HEK293T (cell line): Measurements from ENCODE around the gene SDHA.

Experiments used
- BHLHE40 ChIP-seq: fragments of 450-650 bp; IDR thresholded peaks from 2 replicates; pipeline ENCODE4 v1.6.1; 2016; ENCODE audit warnings: mild to moderate bottlenecking, moderate library complexity, borderline replicate concordance
- ELF4 ChIP-seq: fragments of 450-650 bp; IDR thresholded peaks from 2 replicates; pipeline ENCODE4 v1.6.1; 2017; ENCODE audit warnings: antibody characterized with exemption
- FOXA1 ChIP-seq: fragments of 450-650 bp; IDR thresholded peaks from 2 replicates; pipeline ENCODE4 v1.6.1; 2016; ENCODE audit warnings: mild to moderate bottlenecking
- SUZ12 ChIP-seq: fragments of 450-650 bp; IDR thresholded peaks from 2 replicates; pipeline ENCODE4 v1.6.1; 2016; ENCODE audit warnings: mild to moderate bottlenecking
- TARDBP ChIP-seq: fragments of 450-650 bp; IDR thresholded peaks from 2 replicates; pipeline ENCODE4 v1.6.1; 2016
- TF ChIP-seq, protein P1 (sequence below): fragments of 450-650 bp; IDR thresholded peaks from 2 replicates; pipeline ENCODE4 v1.6.1; 2016

DNA sequence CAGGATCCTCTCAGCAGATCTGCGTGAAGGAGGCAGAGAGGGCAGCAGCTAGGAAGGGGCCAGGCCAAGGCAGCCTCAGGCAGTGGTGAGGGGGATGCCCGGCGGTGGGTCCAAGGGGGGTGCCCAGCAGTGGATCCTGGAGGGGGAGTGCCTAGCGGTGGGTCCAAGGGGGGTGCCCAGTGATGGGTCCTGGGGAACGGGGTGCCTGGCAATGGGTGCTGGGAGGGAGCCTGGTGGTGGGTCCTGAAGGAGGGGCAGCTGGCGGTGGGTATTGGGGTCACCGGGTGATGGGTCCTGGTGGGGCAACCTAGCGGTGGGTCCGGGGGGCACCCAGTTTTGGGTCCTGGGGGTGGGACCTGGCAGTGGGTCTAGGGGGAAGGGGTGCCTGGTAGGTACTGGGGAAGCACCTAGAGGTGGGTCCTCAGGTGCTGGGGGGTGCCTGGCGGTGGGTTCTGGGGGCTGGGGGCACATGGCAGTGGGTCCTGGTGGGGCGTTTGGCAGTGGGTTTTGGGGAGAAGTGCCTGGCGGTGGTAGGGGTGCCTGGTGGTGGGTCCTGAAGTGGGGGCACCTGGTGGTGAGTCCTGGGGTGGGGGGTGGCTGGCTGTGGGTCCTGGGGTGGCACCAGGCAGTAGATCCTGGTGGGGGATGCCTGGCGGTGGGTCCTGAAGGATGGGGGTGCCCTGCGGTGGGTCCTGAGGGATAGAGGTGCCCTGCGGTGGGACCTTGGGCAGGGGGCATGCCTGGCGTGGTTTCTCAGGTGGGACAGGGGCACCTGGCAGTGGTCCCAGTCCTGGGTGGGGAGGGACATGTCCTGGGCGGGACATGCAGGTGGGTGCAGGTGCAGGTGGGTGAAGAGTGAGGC, 24.9 kb upstream of the SDHA start:
- TF ChIP-seq SUZ12 (no peak), TARDBP (no peak), ELF4 (no peak), FOXA1 (no peak), BHLHE40 (no peak)
- TF ChIP-seq, protein P1, sequence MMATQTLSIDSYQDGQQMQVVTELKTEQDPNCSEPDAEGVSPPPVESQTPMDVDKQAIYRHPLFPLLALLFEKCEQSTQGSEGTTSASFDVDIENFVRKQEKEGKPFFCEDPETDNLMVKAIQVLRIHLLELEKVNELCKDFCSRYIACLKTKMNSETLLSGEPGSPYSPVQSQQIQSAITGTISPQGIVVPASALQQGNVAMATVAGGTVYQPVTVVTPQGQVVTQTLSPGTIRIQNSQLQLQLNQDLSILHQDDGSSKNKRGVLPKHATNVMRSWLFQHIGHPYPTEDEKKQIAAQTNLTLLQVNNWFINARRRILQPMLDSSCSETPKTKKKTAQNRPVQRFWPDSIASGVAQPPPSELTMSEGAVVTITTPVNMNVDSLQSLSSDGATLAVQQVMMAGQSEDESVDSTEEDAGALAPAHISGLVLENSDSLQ: no peak
